H9 (cell line): ENCODE data around the gene PGAP6. TPM values are rescaled to one million over a fixed set of nuclear protein-coding genes. Genes with fewer than 3 reads are reported as not detected.
A peak's percentile ranks its signal among the peaks of the same experiment; 100 is the strongest.

Experiments
- DNase-seq: peaks from one replicate; pipeline ENCODE4 v3.0.0-alpha.2; 2017
- H2AFZ ChIP-seq: one replicate; pipeline ENCODE4 v1.6.1; 2013; ENCODE audit warnings: mild to moderate bottlenecking, low read length, control low read depth, moderate library complexity
- H2AK5ac ChIP-seq: 2 replicates; pipeline ENCODE4 v1.6.1; 2013; ENCODE audit warnings: low read length, control low read depth, mixed read lengths; ENCODE audit not compliant: insufficient read length
- H2BK120ac ChIP-seq: one replicate; pipeline ENCODE4 v1.6.1; 2013; ENCODE audit warnings: low read depth, mild to moderate bottlenecking, low read length, control low read depth, inconsistent platforms; ENCODE audit not compliant: poor library complexity, severe bottlenecking
- H2BK12ac ChIP-seq: 2 replicates; pipeline ENCODE4 v1.6.1; 2013; ENCODE audit warnings: low read length, control low read depth, mixed read lengths, low read depth; ENCODE audit not compliant: insufficient read length
- H2BK15ac ChIP-seq: 2 replicates; pipeline ENCODE4 v1.6.1; 2013; ENCODE audit warnings: low read depth, low read length, control low read depth
- H2BK20ac ChIP-seq: one replicate; pipeline ENCODE4 v1.6.1; 2013; ENCODE audit warnings: low read depth, mild to moderate bottlenecking, low read length, control low read depth, inconsistent platforms; ENCODE audit not compliant: poor library complexity, severe bottlenecking
- H2BK5ac ChIP-seq: 2 replicates; pipeline ENCODE4 v1.6.1; 2013; ENCODE audit warnings: low read length, control low read depth, mixed read lengths; ENCODE audit not compliant: insufficient read length
- H3K14ac ChIP-seq: 2 replicates; pipeline ENCODE4 v1.6.1; 2013; ENCODE audit warnings: low read length, control low read depth; ENCODE audit not compliant: insufficient read depth
- H3K18ac ChIP-seq: 2 replicates; pipeline ENCODE4 v1.6.1; 2013; ENCODE audit warnings: low read depth, mild to moderate bottlenecking, mixed read lengths, low read length, control low read depth; ENCODE audit not compliant: insufficient read length
- H3K23ac ChIP-seq: 2 replicates; pipeline ENCODE4 v1.6.1; 2013; ENCODE audit warnings: low read length, control low read depth, mixed read lengths, low read depth; ENCODE audit not compliant: insufficient read length
- H3K23me2 ChIP-seq: 2 replicates; pipeline ENCODE4 v1.6.1; 2013; ENCODE audit warnings: low read depth, mild to moderate bottlenecking, mixed read lengths, low read length, control low read depth; ENCODE audit not compliant: insufficient read length, poor library complexity, severe bottlenecking
- H3K27ac ChIP-seq: 2 replicates; pipeline ENCODE4 v1.5.1; 2013; ENCODE audit warnings: low read length, control low read depth, mixed read lengths, low read depth; ENCODE audit not compliant: insufficient read length
- H3K27me3 ChIP-seq: 2 replicates; pipeline ENCODE4 v1.6.1; 2013; ENCODE audit warnings: low read length, control low read depth, inconsistent platforms; ENCODE audit not compliant: insufficient read depth
- H3K4ac ChIP-seq: 2 replicates; pipeline ENCODE4 v1.6.1; 2013; ENCODE audit warnings: low read depth, mild to moderate bottlenecking, control low read depth, inconsistent platforms, low read length, moderate library complexity
- H3K4me1 ChIP-seq: 2 replicates; pipeline ENCODE4 v1.6.1; 2013; ENCODE audit warnings: low read length, control low read depth, inconsistent platforms; ENCODE audit not compliant: insufficient read depth
- H3K4me2 ChIP-seq: 2 replicates; pipeline ENCODE4 v1.6.1; 2013; ENCODE audit warnings: low read length, control low read depth, mixed read lengths; ENCODE audit not compliant: insufficient read length, insufficient read depth
- H3K56ac ChIP-seq: 2 replicates; pipeline ENCODE4 v1.6.1; 2013; ENCODE audit warnings: low read depth, mild to moderate bottlenecking, mixed read lengths, low read length, control low read depth; ENCODE audit not compliant: insufficient read length
- H3K79me1 ChIP-seq: 2 replicates; pipeline ENCODE4 v1.6.1; 2013; ENCODE audit warnings: low read depth, mild to moderate bottlenecking, moderate library complexity, low read length, control low read depth, inconsistent platforms; ENCODE audit not compliant: insufficient read depth, poor library complexity, severe bottlenecking
- H3K79me2 ChIP-seq: 2 replicates; pipeline ENCODE4 v1.6.1; 2013; ENCODE audit warnings: low read length, control low read depth, inconsistent platforms; ENCODE audit not compliant: insufficient read depth
- H3K9ac ChIP-seq: 2 replicates; pipeline ENCODE4 v1.6.1; 2013; ENCODE audit warnings: low read length, control low read depth, mixed read lengths; ENCODE audit not compliant: insufficient read length; ENCODE audit errors: extremely low read depth
- H3K9me3 ChIP-seq: one replicate; pipeline ENCODE4 v1.6.1; 2013; ENCODE audit warnings: low read depth, low read length, inconsistent platforms; ENCODE audit not compliant: control insufficient read depth
- H3T11ph ChIP-seq: one replicate; pipeline ENCODE4 v1.6.1; 2013; ENCODE audit warnings: mild to moderate bottlenecking, low read length, control low read depth, inconsistent platforms
- H4K20me1 ChIP-seq: one replicate; pipeline ENCODE4 v1.6.1; 2013; ENCODE audit not compliant: control insufficient read depth, insufficient read length, insufficient read depth
- H4K5ac ChIP-seq: 2 replicates; pipeline ENCODE4 v1.6.1; 2013; ENCODE audit warnings: low read depth, mild to moderate bottlenecking, mixed read lengths, low read length, control low read depth; ENCODE audit not compliant: insufficient read length
- H4K8ac ChIP-seq: replicated peaks from 2 replicates; pipeline ENCODE4 v1.6.1; 2013; ENCODE audit warnings: low read length, control low read depth, mixed read lengths, low read depth; ENCODE audit not compliant: insufficient read length
- H4K91ac ChIP-seq: 2 replicates; pipeline ENCODE4 v1.6.1; 2013; ENCODE audit warnings: low read depth, mild to moderate bottlenecking, moderate library complexity, mixed read lengths, low read length, control low read depth; ENCODE audit not compliant: insufficient read length
- H3K27ac Mint-ChIP-seq, 3 experiments: 2 replicates in 2 of 3; 3 replicates in 1 of 3; pipeline ENCODE4 v1.8.0; 2020 to 2021; ENCODE audit warnings: mixed read lengths in 3 of 3, mild to moderate bottlenecking in 1 of 3, moderate library complexity in 1 of 3
- H3K27me3 Mint-ChIP-seq: 2 replicates; pipeline ENCODE4 v1.8.0; 2021; ENCODE audit warnings: low read depth, mild to moderate bottlenecking, moderate library complexity, mixed read lengths
- H3K36me3 Mint-ChIP-seq, 3 experiments: 2 replicates in 2 of 3; 3 replicates in 1 of 3; pipeline ENCODE4 v1.8.0; 2020 to 2021; ENCODE audit warnings: low read depth in 3 of 3, mixed read lengths in 3 of 3; ENCODE audit not compliant: insufficient read depth in 1 of 3
- H3K4me1 Mint-ChIP-seq, 2 experiments: 2 replicates each; pipeline ENCODE4 v1.8.0; 2020; ENCODE audit warnings: mixed read lengths in 2 of 2
- H3K4me3 Mint-ChIP-seq, 2 experiments: 2 replicates in 1 of 2; 3 replicates in 1 of 2; pipeline ENCODE4 v1.8.0; 2020 to 2021; ENCODE audit warnings: mild to moderate bottlenecking in 2 of 2, mixed read lengths in 2 of 2, moderate library complexity in 1 of 2
- H3K9me3 Mint-ChIP-seq, 2 experiments: 2 replicates in 1 of 2; 3 replicates in 1 of 2; pipeline ENCODE4 v1.8.0; 2020; ENCODE audit warnings: mild to moderate bottlenecking in 2 of 2, mixed read lengths in 2 of 2, moderate library complexity in 1 of 2
- WGBS: extraction: QIAGEN DNeasy Blood & Tissue Kit; methylation state at CpG from one replicate; pipeline ENCODE4 v1.1.7; 2013; ENCODE audit warnings: missing lambda C conversion rate, low lambda C conversion rate, mixed read lengths; ENCODE audit not compliant: insufficient read length; ENCODE audit errors: extremely low coverage; 5-methylcytosine and 5-hydroxymethylcytosine counted together
- total RNA-seq: library from RNA; stranded (reverse); gene quantifications from 2 replicates; pipeline ENCODE4 v1.2.1, GENCODE V29; 2021
- TF ChIP-seq, protein P1 (sequence below): fragments of 200-600 bp; sonication (generic); conservative IDR thresholded peaks from 3 replicates; pipeline ENCODE4 v1.8.0; 2021; ENCODE audit warnings: antibody characterized with exemption, mild to moderate bottlenecking

The PGAP6 gene
- total RNA-seq, 1 experiment from 2014 or later: 111 TPM

DNA sequence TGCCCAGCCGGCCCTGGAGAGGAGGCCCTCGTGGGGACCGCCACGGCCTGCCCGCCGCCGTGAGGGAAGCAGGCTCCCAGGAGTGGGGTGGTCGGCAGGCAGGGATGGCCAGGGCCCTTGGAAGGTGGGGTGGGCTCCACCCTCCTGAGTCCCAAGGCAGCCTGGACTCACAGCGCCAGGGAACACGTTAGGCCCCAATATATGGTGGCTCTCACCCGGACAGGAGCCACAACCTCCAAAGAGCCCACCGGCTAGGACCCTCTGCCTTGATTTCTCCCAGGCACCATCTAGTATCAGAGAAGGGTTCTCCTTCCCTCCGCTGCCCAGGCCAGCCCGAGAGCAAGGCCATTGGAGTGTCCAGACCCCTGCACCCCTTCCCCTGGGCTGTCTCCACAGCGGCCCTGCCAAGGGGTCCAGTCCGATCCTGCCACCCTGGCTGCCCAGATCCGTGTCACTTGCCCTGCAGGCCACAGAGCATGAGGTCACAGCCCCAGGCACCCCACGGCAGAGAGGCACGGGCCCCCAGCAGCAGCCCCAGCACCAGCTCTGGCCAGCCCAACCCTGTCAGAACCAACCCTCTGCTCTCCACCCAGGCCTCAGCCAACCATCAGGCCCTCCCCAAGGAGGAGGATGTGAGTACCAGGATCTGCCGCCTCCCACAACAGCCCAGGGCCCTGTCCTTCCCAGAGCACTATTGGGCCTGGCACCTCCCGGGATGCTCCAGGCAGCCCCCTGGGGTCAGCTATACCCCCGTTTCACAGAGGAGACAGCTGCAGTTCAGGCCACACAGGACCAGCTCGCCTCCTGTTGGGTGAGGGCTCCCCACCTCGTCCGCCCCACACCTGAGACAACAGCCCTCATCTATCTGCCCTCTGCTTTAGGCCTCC is 28.1 kb downstream of the PGAP6 start:
- H3K27me3 Mint-ChIP-seq: no peaks in the 10 kb centered on the region

More for the DNA sequence above, 28.1 kb downstream of the PGAP6 start:
- H2AFZ ChIP-seq: no peak overlapping the region
- H3K27me3 ChIP-seq: no peaks in the 10 kb centered on the region
- H4K5ac ChIP-seq: no peak overlapping the region
- H3K18ac ChIP-seq: no peak overlapping the region
- H3K23me2 ChIP-seq: peaks cover 4% of the 10 kb centered on the region
- H3K9me3 ChIP-seq: no peaks in the 10 kb centered on the region
- H4K20me1 ChIP-seq: no peaks in the 10 kb centered on the region
- peaks cover 9% of the 10 kb centered on the region; the same call in 1 of the 2 replicates for H3K79me2 ChIP-seq
- no peak overlapping the region for H2BK15ac ChIP-seq
- Mint-ChIP-seq H3K9me3 (no peaks in the 10 kb centered on the region), H3K4me3 (peak overlapping the region; percentile 15 to 63; a peak in 2 of 5 replicates), H3K36me3 (peaks cover 0 to 20% (median 7%) of the 10 kb centered on the region in 3 experiments; a peak in 4 of 7 replicates), H3K4me1 (peaks cover 0 to 6% of the 10 kb centered on the region in 2 experiments; a peak in 2 of 4 replicates), H3K27ac (no peak overlapping the region)
- DNase-seq: no peak
- H3T11ph ChIP-seq: no peak overlapping the region
- no peak overlapping the region for H4K8ac ChIP-seq
- H3K23ac ChIP-seq: no peak overlapping the region
- peak overlapping the region; percentile 14 for H3K4me2 ChIP-seq
- H3K56ac ChIP-seq: no peak overlapping the region
- H2BK120ac ChIP-seq: no peak overlapping the region
- no peaks in the 10 kb centered on the region for H3K79me1 ChIP-seq
- no peak overlapping the region for H2BK12ac ChIP-seq
- H3K4me1 ChIP-seq: no peaks in the 10 kb centered on the region
- no peak overlapping the region for H2AK5ac ChIP-seq
- TF ChIP-seq, protein P1, sequence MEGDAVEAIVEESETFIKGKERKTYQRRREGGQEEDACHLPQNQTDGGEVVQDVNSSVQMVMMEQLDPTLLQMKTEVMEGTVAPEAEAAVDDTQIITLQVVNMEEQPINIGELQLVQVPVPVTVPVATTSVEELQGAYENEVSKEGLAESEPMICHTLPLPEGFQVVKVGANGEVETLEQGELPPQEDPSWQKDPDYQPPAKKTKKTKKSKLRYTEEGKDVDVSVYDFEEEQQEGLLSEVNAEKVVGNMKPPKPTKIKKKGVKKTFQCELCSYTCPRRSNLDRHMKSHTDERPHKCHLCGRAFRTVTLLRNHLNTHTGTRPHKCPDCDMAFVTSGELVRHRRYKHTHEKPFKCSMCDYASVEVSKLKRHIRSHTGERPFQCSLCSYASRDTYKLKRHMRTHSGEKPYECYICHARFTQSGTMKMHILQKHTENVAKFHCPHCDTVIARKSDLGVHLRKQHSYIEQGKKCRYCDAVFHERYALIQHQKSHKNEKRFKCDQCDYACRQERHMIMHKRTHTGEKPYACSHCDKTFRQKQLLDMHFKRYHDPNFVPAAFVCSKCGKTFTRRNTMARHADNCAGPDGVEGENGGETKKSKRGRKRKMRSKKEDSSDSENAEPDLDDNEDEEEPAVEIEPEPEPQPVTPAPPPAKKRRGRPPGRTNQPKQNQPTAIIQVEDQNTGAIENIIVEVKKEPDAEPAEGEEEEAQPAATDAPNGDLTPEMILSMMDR: no peak
- H2BK20ac ChIP-seq: no peak overlapping the region
- WGBS: no CpG with 5 or more reads among the region's 25 CpGs
- no peak overlapping the region for H3K4ac ChIP-seq
- no peak overlapping the region for H3K27ac ChIP-seq
- no peak overlapping the region for H2BK5ac ChIP-seq
- no peak overlapping the region for H3K14ac ChIP-seq
- no peak overlapping the region for H4K91ac ChIP-seq
- H3K9ac ChIP-seq: no peak overlapping the region
